Endothelial cell of umbilical vein (primary cell): Measurements from ENCODE around the gene VSIG10L2.

Experiments
- FOS ChIP-seq: IDR thresholded peaks from 2 replicates; pipeline ENCODE4 v1.6.1; 2011; ENCODE audit warnings: mild to moderate bottlenecking, low read length, moderate library complexity, borderline replicate concordance; ENCODE audit not compliant: insufficient read depth
- POLR2A ChIP-seq: IDR thresholded peaks from 2 replicates; pipeline ENCODE4 v1.6.1; 2012; ENCODE audit warnings: low read depth, mild to moderate bottlenecking, control low read depth, low read length
- POLR2AphosphoS5 ChIP-seq: IDR thresholded peaks from 2 replicates; pipeline ENCODE4 v1.6.1; 2012; ENCODE audit warnings: low read depth, mild to moderate bottlenecking, control low read depth, low read length, moderate library complexity; ENCODE audit not compliant: insufficient read depth
- TF ChIP-seq, protein P1 (sequence below): IDR thresholded peaks from 2 replicates; pipeline ENCODE4 v1.6.1; 2011; ENCODE audit not compliant: insufficient read depth, insufficient read length
- TF ChIP-seq, protein P2 (sequence below), 2 donors: IDR thresholded peaks; 1 replicate in 1 of 2; 2 replicates in 1 of 2; pipeline ENCODE4 v1.5.1; 2011; ENCODE audit warnings: low read length in 2 of 2, mild to moderate bottlenecking in 2 of 2, moderate library complexity in 2 of 2, control low read depth in 1 of 2, inconsistent platforms in 1 of 2, low read depth in 1 of 2; ENCODE audit not compliant: insufficient read depth in 1 of 2; ENCODE audit errors: extremely low read depth in 1 of 2

GRCh38 chr11:125947419-125948277 is 1.8 kb downstream of the VSIG10L2 start:
- no peak for TF ChIP-seq POLR2A
- TF ChIP-seq, protein P1, sequence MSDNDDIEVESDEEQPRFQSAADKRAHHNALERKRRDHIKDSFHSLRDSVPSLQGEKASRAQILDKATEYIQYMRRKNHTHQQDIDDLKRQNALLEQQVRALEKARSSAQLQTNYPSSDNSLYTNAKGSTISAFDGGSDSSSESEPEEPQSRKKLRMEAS: no peak
- TF ChIP-seq, protein P2, sequence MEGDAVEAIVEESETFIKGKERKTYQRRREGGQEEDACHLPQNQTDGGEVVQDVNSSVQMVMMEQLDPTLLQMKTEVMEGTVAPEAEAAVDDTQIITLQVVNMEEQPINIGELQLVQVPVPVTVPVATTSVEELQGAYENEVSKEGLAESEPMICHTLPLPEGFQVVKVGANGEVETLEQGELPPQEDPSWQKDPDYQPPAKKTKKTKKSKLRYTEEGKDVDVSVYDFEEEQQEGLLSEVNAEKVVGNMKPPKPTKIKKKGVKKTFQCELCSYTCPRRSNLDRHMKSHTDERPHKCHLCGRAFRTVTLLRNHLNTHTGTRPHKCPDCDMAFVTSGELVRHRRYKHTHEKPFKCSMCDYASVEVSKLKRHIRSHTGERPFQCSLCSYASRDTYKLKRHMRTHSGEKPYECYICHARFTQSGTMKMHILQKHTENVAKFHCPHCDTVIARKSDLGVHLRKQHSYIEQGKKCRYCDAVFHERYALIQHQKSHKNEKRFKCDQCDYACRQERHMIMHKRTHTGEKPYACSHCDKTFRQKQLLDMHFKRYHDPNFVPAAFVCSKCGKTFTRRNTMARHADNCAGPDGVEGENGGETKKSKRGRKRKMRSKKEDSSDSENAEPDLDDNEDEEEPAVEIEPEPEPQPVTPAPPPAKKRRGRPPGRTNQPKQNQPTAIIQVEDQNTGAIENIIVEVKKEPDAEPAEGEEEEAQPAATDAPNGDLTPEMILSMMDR (IDR thresholded peaks at IDR 0.05; ENCODE audit: extremely low read depth in 1 of 2, insufficient read depth in 1 of 2, low read depth in 1 of 2, low read length in 2 of 2): no peak
- no peak for TF ChIP-seq POLR2AphosphoS5
- no peak for TF ChIP-seq FOS
